Measurements from ENCODE around the gene SFTA2. TPM values are rescaled to one million over a fixed set of nuclear protein-coding genes. Genes with fewer than 3 reads are reported as not detected.

SFTA2 gene
- total RNA-seq, 1 donor from 2014 or later, result not detected

- Histone ChIP-seq H3K4me3 (no peak overlapping the region), H4K20me1 (ENCODE audit: low read depth) (no peaks in the 10 kb centered on the region), H3K79me2 (ENCODE audit: low read depth) (no peaks in the 10 kb centered on the region), H3K27ac (no peak overlapping the region), H3F3A (ENCODE audit: low read depth) (no peaks in the 10 kb centered on the region), H3K4me2 (no peak overlapping the region), H3K9me3 (ENCODE audit: low read depth) (no peaks in the 10 kb centered on the region), H3K27me3 (no peaks in the 10 kb centered on the region), H3K36me3 (no peaks in the 10 kb centered on the region), H3K4me1 (no peaks in the 10 kb centered on the region), H3K9ac (no peak overlapping the region), H2AFZ (replicated peaks) (no peak overlapping the region)
- Mint-ChIP-seq H3K9me3 (peaks cover 4% of the 10 kb centered on the region), H3K4me3 (no peak overlapping the region), H3K27me3 (ENCODE audit: insufficient read depth, low read depth) (peaks cover 6% of the 10 kb centered on the region), H3K36me3 (no peaks in the 10 kb centered on the region), H3K4me1 (peaks cover 3% of the 10 kb centered on the region), H3K27ac (no peak overlapping the region)
- DNase-seq (ENCODE audit: low spot score), result no peak
- no peak for TF ChIP-seq EZH2 (IDR thresholded peaks at IDR 0.05)
- no peak for TF ChIP-seq EZH2phosphoT487 (IDR thresholded peaks at IDR 0.05)
- TF ChIP-seq CTCF (IDR thresholded peaks at IDR 0.05), result no peak
These were observed 34.2 kb upstream of the SFTA2 start for GRCh38 chr6:30966154-30966553.

DNA sequence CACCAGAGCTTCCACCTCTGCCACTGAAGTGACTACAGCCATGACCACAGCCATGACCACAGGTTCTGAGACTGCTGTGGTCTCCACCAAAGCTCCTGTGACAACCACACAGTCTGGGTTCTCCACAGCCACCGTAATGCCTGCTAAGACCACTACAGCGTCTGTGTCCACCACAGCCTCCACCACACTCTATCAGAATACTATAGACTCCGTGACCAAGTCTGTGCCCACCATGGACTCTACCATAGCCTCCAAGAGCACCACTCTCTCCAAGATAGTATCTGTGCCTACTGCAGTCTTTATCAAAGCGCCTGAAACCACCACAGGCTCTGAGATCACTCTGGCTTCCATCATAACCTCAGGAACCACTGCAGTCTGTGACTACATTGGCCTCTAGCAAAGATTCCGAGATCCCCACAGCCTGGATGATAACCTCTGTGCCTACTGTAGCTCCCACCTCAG is 33.2 kb upstream of the SFTA2 start:
- Histone ChIP-seq H2AFZ (replicated peaks) (no peak overlapping the region), H3K36me3 (no peaks in the 10 kb centered on the region), H3K9me3 (ENCODE audit: low read depth) (no peaks in the 10 kb centered on the region), H3K4me1 (no peaks in the 10 kb centered on the region), H3K9ac (no peak overlapping the region), H3K4me2 (no peak overlapping the region), H3K79me2 (ENCODE audit: low read depth) (no peaks in the 10 kb centered on the region), H3F3A (ENCODE audit: low read depth) (no peaks in the 10 kb centered on the region), H4K20me1 (ENCODE audit: low read depth) (no peaks in the 10 kb centered on the region), H3K4me3 (no peak overlapping the region), H3K27me3 (no peaks in the 10 kb centered on the region), H3K27ac (no peak overlapping the region)
- peaks cover 4% of the 10 kb centered on the region for H3K9me3 Mint-ChIP-seq
- no peak for DNase-seq (ENCODE audit: low spot score)
- peaks cover 6% of the 10 kb centered on the region for H3K27me3 Mint-ChIP-seq (ENCODE audit: insufficient read depth, low read depth)
- H3K36me3 Mint-ChIP-seq, result no peaks in the 10 kb centered on the region
- H3K4me3 Mint-ChIP-seq, result no peak overlapping the region
- peaks cover 4% of the 10 kb centered on the region for H3K4me1 Mint-ChIP-seq
- TF ChIP-seq EZH2 (IDR thresholded peaks at IDR 0.05) (no peak), CTCF (IDR thresholded peaks at IDR 0.05) (no peak), EZH2phosphoT487 (IDR thresholded peaks at IDR 0.05) (no peak)
- no peak overlapping the region for H3K27ac Mint-ChIP-seq

- no peak overlapping the region for H3K4me3 ChIP-seq
- no peaks in the 10 kb centered on the region for H3K9me3 ChIP-seq (ENCODE audit: low read depth)
- DNase-seq (ENCODE audit: low spot score), result no peak
- no peak overlapping the region for H3K27ac Mint-ChIP-seq
- H2AFZ ChIP-seq (replicated peaks), result no peak overlapping the region
- no peaks in the 10 kb centered on the region for H3K27me3 ChIP-seq
- no peaks in the 10 kb centered on the region for H3K79me2 ChIP-seq (ENCODE audit: low read depth)
- peaks cover 7% of the 10 kb centered on the region for H3K4me1 Mint-ChIP-seq
- H3K27me3 Mint-ChIP-seq (ENCODE audit: insufficient read depth, low read depth), result peaks cover 6% of the 10 kb centered on the region
- no peak overlapping the region for H3K27ac ChIP-seq
- no peaks in the 10 kb centered on the region for H3K36me3 ChIP-seq
- H3F3A ChIP-seq (ENCODE audit: low read depth), result no peaks in the 10 kb centered on the region
- no peak overlapping the region for H3K9ac ChIP-seq
- H3K4me1 ChIP-seq, result no peaks in the 10 kb centered on the region
- no peaks in the 10 kb centered on the region for H4K20me1 ChIP-seq (ENCODE audit: low read depth)
- peaks cover 4% of the 10 kb centered on the region for H3K9me3 Mint-ChIP-seq
- TF ChIP-seq EZH2phosphoT487 (IDR thresholded peaks at IDR 0.05), result no peak
- no peak for TF ChIP-seq EZH2 (IDR thresholded peaks at IDR 0.05)
- TF ChIP-seq CTCF (IDR thresholded peaks at IDR 0.05), result no peak
- H3K4me2 ChIP-seq, result no peak overlapping the region
- H3K4me3 Mint-ChIP-seq, result no peak overlapping the region
- no peaks in the 10 kb centered on the region for H3K36me3 Mint-ChIP-seq
These were observed 32.1 kb upstream of the SFTA2 start for GRCh38 chr6:30964075-30964474.
